Lung (tissue), 12 donors: ENCODE results near the gene MCOLN1. TPM values are rescaled to one million over a fixed set of nuclear protein-coding genes. Genes with fewer than 3 reads are reported as not detected.

Experiments used
- ATAC-seq: fragments of 200-7000 bp; cut with Tn5 transposase; one replicate; pipeline ENCODE4 v1.9.1; 2020; ENCODE audit warnings: moderate number of reproducible peaks; ENCODE audit not compliant: insufficient read depth, low FRiP score
- DNase-seq, 3 donors: peaks; one replicate each; pipeline ENCODE4 v3.0.0-alpha.2; 2013 to 2017
- H3K27ac ChIP-seq, 2 donors: one replicate each; pipeline ENCODE4 v1.5.1; 2013; ENCODE audit warnings: mild to moderate bottlenecking in 2 of 2, moderate library complexity in 2 of 2, control low read depth in 1 of 2, inconsistent platforms in 1 of 2, low read depth in 1 of 2, low read length in 1 of 2
- H3K27me3 ChIP-seq, 3 donors: one replicate each; pipeline ENCODE4 v1.5.1; 2013; ENCODE audit warnings: low read length in 2 of 3; ENCODE audit not compliant: control insufficient read depth in 3 of 3, insufficient read depth in 3 of 3
- H3K36me3 ChIP-seq, 4 donors: one replicate each; pipeline ENCODE4 v1.5.1; 2013; ENCODE audit warnings: low read length in 4 of 4, mild to moderate bottlenecking in 1 of 4, moderate library complexity in 1 of 4; ENCODE audit not compliant: control insufficient read depth in 4 of 4, insufficient read depth in 4 of 4
- H3K4me1 ChIP-seq, 5 donors: one replicate each; pipeline ENCODE4 v1.5.1; 2013; ENCODE audit warnings: low read length in 5 of 5, mild to moderate bottlenecking in 2 of 5, moderate library complexity in 1 of 5; ENCODE audit not compliant: control insufficient read depth in 5 of 5, insufficient read depth in 5 of 5
- H3K4me3 ChIP-seq: one replicate; pipeline ENCODE4 v1.5.1; 2013; ENCODE audit warnings: mild to moderate bottlenecking, control low read depth, moderate library complexity
- H3K9ac ChIP-seq, 2 donors: one replicate each; pipeline ENCODE4 v1.5.1; 2013; ENCODE audit warnings: low read length in 2 of 2, control low read depth in 1 of 2; ENCODE audit not compliant: insufficient read depth in 1 of 2
- H3K9me3 ChIP-seq, 4 donors: one replicate each; pipeline ENCODE4 v1.5.1; 2013; ENCODE audit warnings: low read length in 3 of 4, mild to moderate bottlenecking in 1 of 4, moderate library complexity in 1 of 4; ENCODE audit not compliant: control insufficient read depth in 4 of 4, insufficient read depth in 3 of 4
- WGBS, 2 donors: extraction: QIAGEN DNeasy Blood & Tissue Kit; methylation state at CpG; one replicate each; pipeline ENCODE4 v1.1.7; 2013; 5-methylcytosine and 5-hydroxymethylcytosine counted together
- polyA plus RNA-seq, 2 donors: library from polyadenylated mRNA; stranded (reverse); fragments of 200-250 nt; gene quantifications; one replicate each; pipeline ENCODE4 v1.2.1, GENCODE V29; 2013
- total RNA-seq, 2 donors: library from RNA; depleted of rRNA in 1 of 2; stranded (reverse); fragments of >200 nt in 1 of 2; gene quantifications; one replicate each; pipeline ENCODE4 v1.2.1, GENCODE V29; 2014 to 2021
- TF ChIP-seq, protein P1 (sequence below): IDR thresholded peaks from 2 replicates; pipeline ENCODE4 v1.5.1; 2012; ENCODE audit warnings: mild to moderate bottlenecking; ENCODE audit errors: control extremely low read depth, extremely low read depth
- donor health status: control.
- donor health status: control.
- donor health status: Bipolar disorder and iron deficiency.
- donor health status: healthy.
- donor health status: DM: yes; HTN: yes; CAD: no.

Gene MCOLN1
- total and polyA plus RNA-seq, 4 donors: 11.6 to 68.1 (median 59.9) TPM

DNA sequence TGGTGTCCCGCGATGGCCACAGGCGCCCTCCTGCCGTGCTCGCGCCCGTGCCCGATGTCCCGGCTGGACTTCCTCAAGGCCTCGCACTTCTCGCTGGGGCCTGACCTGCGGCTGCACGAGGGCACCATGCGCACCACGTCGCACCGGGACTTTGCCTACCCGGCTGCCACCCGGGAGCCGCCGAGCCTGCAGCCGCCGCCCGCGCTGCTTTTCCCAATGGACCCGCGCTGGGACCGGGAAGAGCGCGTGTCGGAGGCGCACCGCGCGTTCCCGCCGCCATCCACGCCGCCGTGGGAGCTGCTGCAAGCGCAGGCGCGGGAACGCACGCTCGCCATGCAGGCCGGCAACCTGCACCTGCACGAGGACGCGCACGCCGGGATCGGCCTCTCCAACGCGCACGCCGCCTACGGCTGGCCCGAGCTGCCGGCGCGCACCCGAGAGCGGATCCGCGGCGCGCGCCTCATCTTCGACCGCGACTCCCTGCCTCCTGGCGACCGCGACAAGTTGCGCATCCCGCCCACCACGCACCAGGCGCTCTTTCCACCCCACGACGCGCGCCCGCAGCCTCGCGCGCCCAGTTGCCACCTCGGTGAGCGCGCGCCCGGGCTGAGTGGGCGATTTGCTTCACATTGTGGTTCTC lies 21.5 kb upstream of the MCOLN1 start:
- H3K36me3 ChIP-seq: no peaks in the 10 kb centered on the region
- H3K4me1 ChIP-seq: peaks cover 0 to 11% (median 4%) of the 10 kb centered on the region in 5 donors
- peaks cover 0 to 6% (median 0%) of the 10 kb centered on the region in 4 donors for H3K9me3 ChIP-seq
- peaks cover 0 to 3% (median 2%) of the 10 kb centered on the region in 3 donors for H3K27me3 ChIP-seq
- H3K9ac ChIP-seq: no peak overlapping the region
- ATAC-seq: peak; percentile 56
- no peak overlapping the region for H3K27ac ChIP-seq
- DNase-seq: peak; percentile 59 to 82 (median 75)
- H3K4me3 ChIP-seq: peak overlapping the region; percentile 44
- 2 to 4% methylated on average over 88 to 93 of the region's 93 CpGs for WGBS, 2 donors
- TF ChIP-seq, protein P1, sequence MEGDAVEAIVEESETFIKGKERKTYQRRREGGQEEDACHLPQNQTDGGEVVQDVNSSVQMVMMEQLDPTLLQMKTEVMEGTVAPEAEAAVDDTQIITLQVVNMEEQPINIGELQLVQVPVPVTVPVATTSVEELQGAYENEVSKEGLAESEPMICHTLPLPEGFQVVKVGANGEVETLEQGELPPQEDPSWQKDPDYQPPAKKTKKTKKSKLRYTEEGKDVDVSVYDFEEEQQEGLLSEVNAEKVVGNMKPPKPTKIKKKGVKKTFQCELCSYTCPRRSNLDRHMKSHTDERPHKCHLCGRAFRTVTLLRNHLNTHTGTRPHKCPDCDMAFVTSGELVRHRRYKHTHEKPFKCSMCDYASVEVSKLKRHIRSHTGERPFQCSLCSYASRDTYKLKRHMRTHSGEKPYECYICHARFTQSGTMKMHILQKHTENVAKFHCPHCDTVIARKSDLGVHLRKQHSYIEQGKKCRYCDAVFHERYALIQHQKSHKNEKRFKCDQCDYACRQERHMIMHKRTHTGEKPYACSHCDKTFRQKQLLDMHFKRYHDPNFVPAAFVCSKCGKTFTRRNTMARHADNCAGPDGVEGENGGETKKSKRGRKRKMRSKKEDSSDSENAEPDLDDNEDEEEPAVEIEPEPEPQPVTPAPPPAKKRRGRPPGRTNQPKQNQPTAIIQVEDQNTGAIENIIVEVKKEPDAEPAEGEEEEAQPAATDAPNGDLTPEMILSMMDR: no peak

DNA sequence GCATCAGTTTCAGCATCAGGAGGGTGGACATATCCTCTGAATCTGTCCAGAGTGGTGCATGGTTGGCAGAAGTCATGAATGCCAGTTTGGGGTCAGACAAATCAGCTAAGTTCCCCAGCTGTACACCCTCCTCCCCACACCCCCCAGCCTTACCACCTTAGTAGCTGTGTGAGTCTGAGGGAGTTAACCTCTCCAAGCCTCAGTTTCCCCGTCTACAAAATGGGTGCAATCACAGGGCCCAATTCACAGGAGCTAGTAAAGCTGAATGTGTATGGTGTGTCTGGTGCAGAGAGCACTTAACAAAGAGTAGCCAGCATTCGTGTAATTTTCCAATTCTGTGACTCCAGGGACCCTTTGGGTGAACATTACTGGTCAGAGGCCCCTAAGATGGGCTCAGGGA lies 19.9 kb upstream of the MCOLN1 start:
- peaks cover 0 to 11% (median 4%) of the 10 kb centered on the region in 5 donors for H3K4me1 ChIP-seq
- H3K4me3 ChIP-seq: no peak overlapping the region
- H3K27ac ChIP-seq: no peak overlapping the region
- 66 to 85% methylated on average over 2 of the region's 2 CpGs for WGBS, 2 donors
- H3K36me3 ChIP-seq: no peaks in the 10 kb centered on the region
- TF ChIP-seq, protein P1: no peak
- peaks cover 0 to 6% (median 0%) of the 10 kb centered on the region in 4 donors for H3K9me3 ChIP-seq
- DNase-seq: no peak
- peaks cover 0 to 3% (median 2%) of the 10 kb centered on the region in 3 donors for H3K27me3 ChIP-seq
- no peak overlapping the region for H3K9ac ChIP-seq
- no peak for ATAC-seq

DNA sequence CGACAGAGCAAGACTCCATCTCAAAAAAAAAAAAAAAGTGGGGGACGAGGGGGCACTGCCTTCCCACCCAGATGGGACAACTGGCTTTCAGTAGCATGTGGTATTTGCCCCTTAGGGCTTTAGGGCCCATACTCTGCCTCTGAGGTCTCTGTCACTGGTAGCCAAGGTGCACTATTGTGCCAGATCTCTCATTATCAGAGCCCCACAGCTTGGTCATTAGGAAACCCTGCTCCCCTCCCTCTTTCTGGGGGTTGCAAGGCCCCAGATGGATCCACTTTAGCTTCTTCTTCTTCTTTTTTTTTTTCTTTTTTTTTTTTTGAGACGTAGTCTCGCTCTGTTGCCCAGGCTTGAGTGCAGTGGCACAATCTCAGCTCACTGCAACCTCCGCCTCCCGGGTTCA lies 17.7 kb upstream of the MCOLN1 start:
- H3K4me1 ChIP-seq: peaks cover 0 to 17% (median 4%) of the 10 kb centered on the region in 5 donors
- WGBS, 2 donors: 54 to 83% methylated on average over 6 of the region's 6 CpGs
- no peaks in the 10 kb centered on the region for H3K36me3 ChIP-seq
- no peak overlapping the region for H3K9ac ChIP-seq
- H3K27me3 ChIP-seq: peaks cover 0 to 3% (median under 1%) of the 10 kb centered on the region in 3 donors
- no peak overlapping the region for H3K27ac ChIP-seq
- H3K9me3 ChIP-seq: peaks cover 0 to 4% (median 0%) of the 10 kb centered on the region in 4 donors
- H3K4me3 ChIP-seq: no peak overlapping the region
- TF ChIP-seq, protein P1: no peak
- DNase-seq (no peak), ATAC-seq (no peak)
